ENCODE results near the gene GNLY.
A peak's percentile ranks its signal among the peaks of the same experiment; 100 is the strongest.

Gene GNLY

DNA sequence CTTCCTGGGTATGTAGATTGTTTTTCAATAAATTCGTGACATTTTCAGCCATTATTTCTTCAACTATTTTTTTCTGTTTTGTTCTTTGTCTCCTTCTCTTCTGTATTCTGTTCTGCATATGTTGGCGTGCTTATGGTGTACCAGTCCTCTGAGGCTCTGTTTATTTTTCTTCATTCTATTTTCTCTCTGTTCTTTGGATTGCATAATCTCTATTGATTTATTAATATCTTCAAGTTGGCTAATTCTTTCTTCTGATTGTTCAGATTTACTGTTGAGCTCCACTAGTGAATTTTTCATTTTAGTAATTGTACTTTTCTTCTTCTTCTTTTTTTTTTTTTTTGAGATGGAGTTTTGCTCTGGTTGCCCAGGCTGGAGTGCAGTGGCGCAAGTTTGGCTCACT is 9.9 kb downstream of the GNLY start:
- TF ChIP-seq REST (IDR thresholded peaks at IDR 0.05; ENCODE audit: insufficient read depth in 1 of 2, low read depth in 2 of 2, low read length in 2 of 2) = no peak
- no peak for TF ChIP-seq FOXP2 (optimal IDR thresholded peaks at IDR 0.05; ENCODE audit: borderline replicate concordance, extremely low read depth, extremely low read length, insufficient read depth)

DNA sequence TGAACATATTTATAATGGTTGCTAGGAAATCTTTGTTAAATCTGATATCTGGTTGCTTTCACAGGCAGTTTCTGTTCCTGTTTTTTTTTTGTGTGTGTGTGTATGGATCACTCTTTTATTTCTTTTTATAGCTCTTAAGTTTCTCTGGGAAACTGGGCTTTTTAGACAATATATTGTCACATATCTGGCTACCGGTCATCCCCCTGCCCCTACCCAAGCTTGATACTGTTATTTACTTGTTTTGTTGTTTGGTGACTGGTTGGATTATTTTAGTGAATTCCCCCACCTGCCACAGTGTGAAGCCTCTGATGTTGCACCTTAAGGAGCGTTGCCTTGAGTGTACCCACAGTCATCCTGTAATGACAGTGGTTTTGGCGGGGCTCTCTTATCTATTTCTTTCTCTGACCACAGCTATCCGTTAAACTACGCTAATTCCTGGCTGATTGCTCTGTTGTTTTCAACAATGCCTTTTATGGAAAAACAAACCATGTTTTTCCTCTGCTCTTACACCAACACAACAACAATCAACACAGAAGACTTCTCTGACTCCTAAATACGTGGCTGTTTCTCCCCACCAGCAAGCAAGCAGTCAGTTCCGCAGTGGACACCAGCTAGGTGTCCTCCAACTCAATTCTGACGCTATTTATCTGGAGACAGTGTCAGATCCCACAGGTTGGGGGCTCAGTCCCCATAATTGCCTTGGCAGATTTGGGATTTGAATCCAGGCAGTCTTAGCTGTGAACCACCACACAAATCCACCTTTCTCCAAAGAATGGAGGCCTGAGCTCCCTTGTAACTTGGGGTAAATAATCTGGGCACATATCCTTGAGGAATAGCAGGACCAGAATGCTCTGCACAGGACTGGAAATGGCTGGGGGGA is 10.9 kb downstream of the GNLY start:
- TF ChIP-seq SIN3A (IDR thresholded peaks at IDR 0.05; ENCODE audit: borderline replicate concordance, insufficient read depth, low read length) = no peak
- no peak for TF ChIP-seq TAF1 (IDR thresholded peaks at IDR 0.05; ENCODE audit: borderline replicate concordance, insufficient read depth, low read length)
- no peak for TF ChIP-seq FOXP2 (optimal IDR thresholded peaks at IDR 0.05; ENCODE audit: borderline replicate concordance, extremely low read depth, extremely low read length, insufficient read depth)
- TF ChIP-seq REST (IDR thresholded peaks at IDR 0.05; ENCODE audit: insufficient read depth in 1 of 2, low read depth in 2 of 2, low read length in 2 of 2) = no peak
- no peak for TF ChIP-seq POLR2AphosphoS5 (IDR thresholded peaks at IDR 0.05; ENCODE audit: low read depth, low read length)

DNA sequence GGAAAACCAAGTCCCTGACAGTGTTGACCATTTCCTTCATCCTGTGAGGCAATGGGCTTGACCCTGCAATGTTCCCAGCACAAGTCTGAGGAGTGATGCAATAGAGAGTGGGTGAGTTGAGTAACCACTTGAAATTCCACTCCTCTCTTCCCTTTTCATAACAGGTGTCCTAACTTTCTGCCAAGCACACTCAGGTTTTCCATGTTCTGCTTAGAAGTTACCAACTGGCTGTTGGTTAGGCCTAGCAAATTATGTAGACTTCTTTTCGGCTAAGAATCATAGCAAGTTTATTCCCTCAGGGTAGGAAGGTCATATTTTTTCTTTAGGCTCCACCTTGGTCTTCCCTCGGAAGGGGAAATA is 11.5 kb downstream of the GNLY start:
- TF ChIP-seq POLR2AphosphoS5 (IDR thresholded peaks at IDR 0.05; ENCODE audit: low read depth, low read length) (no peak), FOXP2 (optimal IDR thresholded peaks at IDR 0.05; ENCODE audit: borderline replicate concordance, extremely low read depth, extremely low read length, insufficient read depth) (peak; percentile 33), REST (IDR thresholded peaks at IDR 0.05; ENCODE audit: insufficient read depth in 1 of 2, low read depth in 2 of 2, low read length in 2 of 2) (no peak), SIN3A (IDR thresholded peaks at IDR 0.05; ENCODE audit: borderline replicate concordance, insufficient read depth, low read length) (no peak)

DNA sequence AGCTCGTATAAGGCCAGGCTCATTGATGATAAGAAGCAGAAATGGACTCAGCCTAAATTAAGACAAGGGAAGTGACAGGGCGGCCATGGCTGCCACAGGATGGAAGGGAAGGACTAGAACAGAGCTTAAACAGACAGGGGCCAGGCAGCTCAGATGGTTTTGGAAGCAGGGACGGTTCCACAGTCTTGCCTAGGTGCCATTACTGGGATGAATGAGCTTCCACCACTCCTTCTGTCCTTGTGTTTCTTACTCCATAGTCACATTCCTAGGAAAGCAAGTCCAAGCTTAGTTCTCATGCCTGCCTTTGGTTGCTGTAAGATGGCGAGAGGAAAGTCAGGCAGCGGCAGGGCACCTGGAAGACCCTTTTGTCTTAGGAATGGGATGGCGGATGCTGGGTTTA is 11.9 kb downstream of the GNLY start:
- TF ChIP-seq SIN3A (IDR thresholded peaks at IDR 0.05; ENCODE audit: borderline replicate concordance, insufficient read depth, low read length) (no peak), POLR2AphosphoS5 (IDR thresholded peaks at IDR 0.05; ENCODE audit: low read depth, low read length) (no peak), REST (IDR thresholded peaks at IDR 0.05; ENCODE audit: insufficient read depth in 1 of 2, low read depth in 2 of 2, low read length in 2 of 2) (no peak), TAF1 (IDR thresholded peaks at IDR 0.05; ENCODE audit: borderline replicate concordance, insufficient read depth, low read length) (no peak), FOXP2 (optimal IDR thresholded peaks at IDR 0.05; ENCODE audit: borderline replicate concordance, extremely low read depth, extremely low read length, insufficient read depth) (no peak)
